ENCODE measurements around the gene MAPK8. TPM values are rescaled to one million over a fixed set of nuclear protein-coding genes. Genes with fewer than 3 reads are reported as not detected.

MAPK8 gene
- total RNA-seq, 2 donors from 2014 or later = 39.3 to 74.4 TPM

GRCh38 chr10:48369501-48369900 is 63.0 kb downstream of the MAPK8 start:
- no peaks in the 10 kb centered on the region for H3K27me3 ChIP-seq (replicated peaks; ENCODE audit: insufficient read depth)
- no peak for TF ChIP-seq CTCF (IDR thresholded peaks at IDR 0.05)
- no peak for TF ChIP-seq POLR2AphosphoS5 (IDR thresholded peaks at IDR 0.05)
- TF ChIP-seq POLR2A (IDR thresholded peaks at IDR 0.05) = no peak
- no peak for DNase-seq (ENCODE audit: low spot score)
- intact Hi-C loops (cut with DNase I) = loop anchor here (10.0 kb wide), 1 partner anchor 185 kb away; no protein-coding TSS in a partner anchor
- H3K9me3 ChIP-seq = no peaks in the 10 kb centered on the region
- no peaks in the 10 kb centered on the region for H3K36me3 ChIP-seq
- no peaks in the 10 kb centered on the region for H3K4me1 ChIP-seq (replicated peaks)
- H3K27ac ChIP-seq = no peak overlapping the region
- H3K4me3 ChIP-seq = no peak overlapping the region

- TF ChIP-seq POLR2A (IDR thresholded peaks at IDR 0.05) = no peak
- TF ChIP-seq CTCF (IDR thresholded peaks at IDR 0.05) = no peak
- no peak for TF ChIP-seq POLR2AphosphoS5 (IDR thresholded peaks at IDR 0.05)
Measured at GRCh38 chr10:48377751-48378530, 71.5 kb downstream of the MAPK8 start.

GRCh38 chr10:48378675-48379074 is 72.2 kb downstream of the MAPK8 start:
- WGBS = 76% methylated on average over 3 of the region's 3 CpGs
- DNase-seq (ENCODE audit: low spot score) = no peak

More at GRCh38 chr10:48377751-48378530, 71.5 kb downstream of the MAPK8 start:
- Histone ChIP-seq H3K9me3 (no peaks in the 10 kb centered on the region), H3K27me3 (replicated peaks; ENCODE audit: insufficient read depth) (no peaks in the 10 kb centered on the region), H3K27ac (no peak overlapping the region), H3K4me3 (no peak overlapping the region), H3K4me1 (replicated peaks) (no peaks in the 10 kb centered on the region), H3K36me3 (no peaks in the 10 kb centered on the region)
- intact Hi-C loops (cut with DNase I) = no loop called here
- DNase-seq (ENCODE audit: low spot score) = no peak
- 93% methylated on average over 2 of the region's 2 CpGs for WGBS

GRCh38 chr10:48381971-48382370 is 75.5 kb downstream of the MAPK8 start:
- no peaks in the 10 kb centered on the region for H3K36me3 ChIP-seq
- DNase-seq (ENCODE audit: low spot score) = no peak

More at GRCh38 chr10:48378675-48379074, 72.2 kb downstream of the MAPK8 start:
- no peaks in the 10 kb centered on the region for H3K4me1 ChIP-seq (replicated peaks)
- no peak for TF ChIP-seq POLR2AphosphoS5 (IDR thresholded peaks at IDR 0.05)
- TF ChIP-seq CTCF (IDR thresholded peaks at IDR 0.05) = no peak
- no peak for TF ChIP-seq POLR2A (IDR thresholded peaks at IDR 0.05)
- H3K9me3 ChIP-seq = no peaks in the 10 kb centered on the region
- H3K36me3 ChIP-seq = no peaks in the 10 kb centered on the region
- intact Hi-C loops (cut with DNase I) = no loop called here
- H3K27me3 ChIP-seq (replicated peaks; ENCODE audit: insufficient read depth) = no peaks in the 10 kb centered on the region
- H3K4me3 ChIP-seq = no peak overlapping the region
- H3K27ac ChIP-seq = no peak overlapping the region

More at GRCh38 chr10:48381971-48382370, 75.5 kb downstream of the MAPK8 start:
- intact Hi-C loops (cut with DNase I) = no loop called here
- Histone ChIP-seq H3K4me1 (replicated peaks) (no peaks in the 10 kb centered on the region), H3K27me3 (replicated peaks; ENCODE audit: insufficient read depth) (no peaks in the 10 kb centered on the region), H3K27ac (no peak overlapping the region), H3K4me3 (no peak overlapping the region), H3K9me3 (no peaks in the 10 kb centered on the region)
- TF ChIP-seq CTCF (IDR thresholded peaks at IDR 0.05) = no peak
- TF ChIP-seq POLR2AphosphoS5 (IDR thresholded peaks at IDR 0.05) = no peak
- TF ChIP-seq POLR2A (IDR thresholded peaks at IDR 0.05) = no peak
